HepG2 (cell line): ENCODE data around the gene CDCA5. TPM values are rescaled to one million over a fixed set of nuclear protein-coding genes. Genes with fewer than 3 reads are reported as not detected.
A peak's percentile ranks its signal among the peaks of the same experiment; 100 is the strongest.

Experiments used
- CEBPZ ChIP-seq: IDR thresholded peaks from 2 replicates; pipeline ENCODE4 v1.6.1; 2012; ENCODE audit warnings: low read length, improper control_type of control experiment
- KDM6A ChIP-seq: IDR thresholded peaks from 2 replicates; pipeline ENCODE4 v1.6.1; 2016; ENCODE audit warnings: low read depth
- NFIC ChIP-seq: IDR thresholded peaks from 2 replicates; pipeline ENCODE4 v1.6.1; 2012; ENCODE audit warnings: mild to moderate bottlenecking, low read length, inconsistent platforms
- PHF21A ChIP-seq: sonication (generic); formaldehyde crosslinking; IDR thresholded peaks from 2 replicates; pipeline ENCODE4 v1.5.0; 2020; ENCODE audit warnings: mild to moderate bottlenecking, missing genetic modification reagents
- POLR2AphosphoS5 ChIP-seq: IDR thresholded peaks from 2 replicates; pipeline ENCODE4 v1.6.1; 2012; ENCODE audit warnings: low read depth, low read length
- ZBTB26 ChIP-seq: IDR thresholded peaks from 2 replicates; pipeline ENCODE4 v1.6.1; 2016; ENCODE audit warnings: missing compliant biosample characterization, missing genetic modification reagents, borderline replicate concordance
- ZFP36L1 ChIP-seq: sonication (generic); formaldehyde crosslinking; IDR thresholded peaks from 2 replicates; pipeline ENCODE4 v1.8.0; 2022; ENCODE audit warnings: mild to moderate bottlenecking, missing genetic modification reagents, moderate library complexity
- ZMYM3 ChIP-seq: sonication (generic); formaldehyde crosslinking; IDR thresholded peaks from 2 replicates; pipeline ENCODE4 v1.5.1; 2020; ENCODE audit warnings: mild to moderate bottlenecking, missing genetic modification reagents
- ZNF550 ChIP-seq: sonication (generic); formaldehyde crosslinking; IDR thresholded peaks from 2 replicates; pipeline ENCODE4 v1.4.0; 2020; ENCODE audit warnings: mild to moderate bottlenecking, missing genetic modification reagents, borderline replicate concordance
- ZNF576 ChIP-seq: sonication (generic); formaldehyde crosslinking; IDR thresholded peaks from 2 replicates; pipeline ENCODE4 v1.4.0; 2020; ENCODE audit warnings: mild to moderate bottlenecking, missing genetic modification reagents
- ZNF704 ChIP-seq: sonication (generic); formaldehyde crosslinking; IDR thresholded peaks from 2 replicates; pipeline ENCODE4 v1.8.1; 2023; ENCODE audit warnings: mild to moderate bottlenecking, inconsistent platforms, moderate library complexity, missing genetic modification reagents, borderline replicate concordance
- ZNF749 ChIP-seq: sonication (generic); formaldehyde crosslinking; IDR thresholded peaks from 2 replicates; pipeline ENCODE4 v1.8.0; 2022; ENCODE audit warnings: mild to moderate bottlenecking, missing genetic modification reagents, moderate library complexity, borderline replicate concordance
- ZNF761 ChIP-seq: sonication (generic); formaldehyde crosslinking; conservative IDR thresholded peaks from 2 replicates; pipeline ENCODE4 v1.4.0; 2020; ENCODE audit warnings: mild to moderate bottlenecking, missing genetic modification reagents
- polyA plus RNA-seq, 8 experiments: library from polyadenylated mRNA; depleted of rRNA in 3 of 8; stranded (reverse) in 7 of 8; unstranded in 1 of 8; fragments of >200 nt; fragmentation: Illumina TruSeq in 4 of 8; extraction: Trizol in 4 of 8; gene quantifications; 2 replicates each; pipeline versions ENCODE4 v1.2.1 to v1.2.3, GENCODE V29; 2011 to 2016; ENCODE audit warnings: low read depth in 4 of 8, missing spikeins in 1 of 8, mixed read lengths in 1 of 8; ENCODE audit not compliant: insufficient read depth in 1 of 8
- total RNA-seq, 5 experiments: library from RNA; depleted of rRNA; stranded (reverse); fragments of >200 nt; fragmentation: Illumina TruSeq; extraction: Trizol; gene quantifications; 2 replicates each; pipeline ENCODE4 v1.2.3, GENCODE V29; 2016; ENCODE audit warnings: low read depth in 1 of 5
- TF ChIP-seq, protein P1 (sequence below): sonication (generic); formaldehyde crosslinking; IDR thresholded peaks from 2 replicates; pipeline ENCODE4 v1.4.0; 2020; ENCODE audit warnings: missing genetic modification reagents
- TF ChIP-seq, protein P2 (sequence below): sonication (generic); formaldehyde crosslinking; IDR thresholded peaks from 2 replicates; pipeline ENCODE4 v1.5.1; 2020; ENCODE audit warnings: mild to moderate bottlenecking, missing genetic modification reagents, moderate library complexity

Gene CDCA5
- total and polyA plus RNA-seq, 2 of the 13 experiments (the other 11 are each of a cell fraction or from before 2014, with no cell fraction given): 13.5 to 50.6 TPM

GRCh38 chr11:65083834-65084597 lies at the start of gene CDCA5, which contains the start of gene ZFPL1 (continued):
- peak; percentile 56; the same call in 1 of the 2 replicates for TF ChIP-seq ZBTB26 (CRISPR knock-in tag)
- TF ChIP-seq, protein P1, sequence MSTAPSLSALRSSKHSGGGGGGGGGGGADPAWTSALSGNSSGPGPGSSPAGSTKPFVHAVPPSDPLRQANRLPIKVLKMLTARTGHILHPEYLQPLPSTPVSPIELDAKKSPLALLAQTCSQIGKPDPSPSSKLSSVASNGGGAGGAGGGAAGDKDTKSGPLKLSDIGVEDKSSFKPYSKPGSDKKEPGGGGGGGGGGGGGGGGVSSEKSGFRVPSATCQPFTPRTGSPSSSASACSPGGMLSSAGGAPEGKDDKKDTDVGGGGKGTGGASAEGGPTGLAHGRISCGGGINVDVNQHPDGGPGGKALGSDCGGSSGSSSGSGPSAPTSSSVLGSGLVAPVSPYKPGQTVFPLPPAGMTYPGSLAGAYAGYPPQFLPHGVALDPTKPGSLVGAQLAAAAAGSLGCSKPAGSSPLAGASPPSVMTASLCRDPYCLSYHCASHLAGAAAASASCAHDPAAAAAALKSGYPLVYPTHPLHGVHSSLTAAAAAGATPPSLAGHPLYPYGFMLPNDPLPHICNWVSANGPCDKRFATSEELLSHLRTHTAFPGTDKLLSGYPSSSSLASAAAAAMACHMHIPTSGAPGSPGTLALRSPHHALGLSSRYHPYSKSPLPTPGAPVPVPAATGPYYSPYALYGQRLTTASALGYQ (CRISPR knock-in tag): no peak
- TF ChIP-seq, protein P2, sequence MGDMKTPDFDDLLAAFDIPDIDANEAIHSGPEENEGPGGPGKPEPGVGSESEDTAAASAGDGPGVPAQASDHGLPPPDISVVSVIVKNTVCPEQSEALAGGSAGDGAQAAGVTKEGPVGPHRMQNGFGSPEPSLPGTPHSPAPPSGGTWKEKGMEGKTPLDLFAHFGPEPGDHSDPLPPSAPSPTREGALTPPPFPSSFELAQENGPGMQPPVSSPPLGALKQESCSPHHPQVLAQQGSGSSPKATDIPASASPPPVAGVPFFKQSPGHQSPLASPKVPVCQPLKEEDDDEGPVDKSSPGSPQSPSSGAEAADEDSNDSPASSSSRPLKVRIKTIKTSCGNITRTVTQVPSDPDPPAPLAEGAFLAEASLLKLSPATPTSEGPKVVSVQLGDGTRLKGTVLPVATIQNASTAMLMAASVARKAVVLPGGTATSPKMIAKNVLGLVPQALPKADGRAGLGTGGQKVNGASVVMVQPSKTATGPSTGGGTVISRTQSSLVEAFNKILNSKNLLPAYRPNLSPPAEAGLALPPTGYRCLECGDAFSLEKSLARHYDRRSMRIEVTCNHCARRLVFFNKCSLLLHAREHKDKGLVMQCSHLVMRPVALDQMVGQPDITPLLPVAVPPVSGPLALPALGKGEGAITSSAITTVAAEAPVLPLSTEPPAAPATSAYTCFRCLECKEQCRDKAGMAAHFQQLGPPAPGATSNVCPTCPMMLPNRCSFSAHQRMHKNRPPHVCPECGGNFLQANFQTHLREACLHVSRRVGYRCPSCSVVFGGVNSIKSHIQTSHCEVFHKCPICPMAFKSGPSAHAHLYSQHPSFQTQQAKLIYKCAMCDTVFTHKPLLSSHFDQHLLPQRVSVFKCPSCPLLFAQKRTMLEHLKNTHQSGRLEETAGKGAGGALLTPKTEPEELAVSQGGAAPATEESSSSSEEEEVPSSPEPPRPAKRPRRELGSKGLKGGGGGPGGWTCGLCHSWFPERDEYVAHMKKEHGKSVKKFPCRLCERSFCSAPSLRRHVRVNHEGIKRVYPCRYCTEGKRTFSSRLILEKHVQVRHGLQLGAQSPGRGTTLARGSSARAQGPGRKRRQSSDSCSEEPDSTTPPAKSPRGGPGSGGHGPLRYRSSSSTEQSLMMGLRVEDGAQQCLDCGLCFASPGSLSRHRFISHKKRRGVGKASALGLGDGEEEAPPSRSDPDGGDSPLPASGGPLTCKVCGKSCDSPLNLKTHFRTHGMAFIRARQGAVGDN: peak; percentile 86
- TF ChIP-seq NFIC: no peak
- 0 out of 2 replicates have a peak, but pooled peaks have one; percentile 52 for TF ChIP-seq ZNF550 (CRISPR knock-in tag)
- TF ChIP-seq ZNF576 (CRISPR knock-in tag): no peak
- no peak for TF ChIP-seq CEBPZ
- peak; percentile 76 for TF ChIP-seq POLR2AphosphoS5
- no peak for TF ChIP-seq ZMYM3 (CRISPR knock-in tag)
- TF ChIP-seq ZNF749 (CRISPR knock-in tag): 0 out of 2 replicates have a peak, but pooled peaks have one; percentile 65
- TF ChIP-seq ZFP36L1 (CRISPR knock-in tag): peak; percentile 64; the same call in 1 of the 2 replicates
- TF ChIP-seq ZNF761 (CRISPR knock-in tag): peak; percentile 83; the same call in 1 of the 2 replicates
- TF ChIP-seq PHF21A: peak; percentile 58
- no peak for TF ChIP-seq KDM6A (CRISPR knock-in tag)
- TF ChIP-seq ZNF704: 0 out of 2 replicates have a peak, but pooled peaks have one; percentile 52
